Measurements from ENCODE around the gene AGPAT4.
A peak's percentile ranks its signal among the peaks of the same experiment; 100 is the strongest.

Gene AGPAT4

GRCh38 chr6:161138543-161139303, 135.1 kb downstream of the AGPAT4 start:
- no peak overlapping the region for H3K18ac ChIP-seq (ENCODE audit: low read length)
- no peak overlapping the region for H2AK5ac ChIP-seq (ENCODE audit: low read length)
- H3K4me3 ChIP-seq (ENCODE audit: low read length): no peak overlapping the region
- H3K4me1 ChIP-seq (ENCODE audit: control insufficient read depth, low read depth, low read length): no peaks in the 10 kb centered on the region
- H2BK15ac ChIP-seq (replicated peaks; ENCODE audit: low read depth): no peak overlapping the region
- no peak overlapping the region for H2BK120ac ChIP-seq (ENCODE audit: low read depth, low read length)
- no peaks in the 10 kb centered on the region for H3K79me2 ChIP-seq (ENCODE audit: control insufficient read depth, insufficient read depth, low read length)
- no peak overlapping the region for H3K27ac ChIP-seq (ENCODE audit: low read depth, low read length)
- no peak overlapping the region for H4K5ac ChIP-seq (ENCODE audit: low read length)
- H3K23ac ChIP-seq (ENCODE audit: low read length): no peak overlapping the region
- no peak overlapping the region for H3K4me2 ChIP-seq (ENCODE audit: low read length)
- no peak overlapping the region for H3K56ac ChIP-seq (ENCODE audit: low read length)
- no peaks in the 10 kb centered on the region for H3K79me1 ChIP-seq (ENCODE audit: low read length)
- H3K4ac ChIP-seq (ENCODE audit: low read depth, low read length): no peak overlapping the region
- peak; percentile 26 for DNase-seq
- H3K9ac ChIP-seq (ENCODE audit: low read length): no peak overlapping the region
- H3K27me3 ChIP-seq (ENCODE audit: insufficient read depth, low read length, poor library complexity): no peaks in the 10 kb centered on the region
- peaks cover 7% of the 10 kb centered on the region for H3K36me3 ChIP-seq (ENCODE audit: control insufficient read depth, insufficient read depth, low read length)
- no peak overlapping the region for H4K8ac ChIP-seq (ENCODE audit: low read depth, low read length)
- H2BK5ac ChIP-seq (ENCODE audit: low read length): no peak overlapping the region
- no CpG with 5 or more reads among the region's 23 CpGs for WGBS (ENCODE audit: extremely low coverage, insufficient coverage, low lambda C conversion rate)

GRCh38 chr6:161137839-161138542, 135.9 kb downstream of the AGPAT4 start:
- Histone ChIP-seq H3K18ac (ENCODE audit: low read length) (no peak overlapping the region), H3K79me1 (ENCODE audit: low read length) (no peaks in the 10 kb centered on the region), H4K5ac (ENCODE audit: low read length) (no peak overlapping the region), H3K4me3 (ENCODE audit: low read length) (no peak overlapping the region), H3K27me3 (ENCODE audit: insufficient read depth, low read length, poor library complexity) (no peaks in the 10 kb centered on the region), H3K23ac (ENCODE audit: low read length) (no peak overlapping the region), H3K79me2 (ENCODE audit: control insufficient read depth, insufficient read depth, low read length) (no peaks in the 10 kb centered on the region), H3K36me3 (ENCODE audit: control insufficient read depth, insufficient read depth, low read length) (peaks cover 5% of the 10 kb centered on the region), H4K8ac (ENCODE audit: low read depth, low read length) (no peak overlapping the region), H3K9ac (ENCODE audit: low read length) (no peak overlapping the region), H2BK5ac (ENCODE audit: low read length) (no peak overlapping the region), H3K56ac (ENCODE audit: low read length) (no peak overlapping the region), H3K4me1 (ENCODE audit: control insufficient read depth, low read depth, low read length) (no peaks in the 10 kb centered on the region), H2BK120ac (ENCODE audit: low read depth, low read length) (no peak overlapping the region), H2AK5ac (ENCODE audit: low read length) (no peak overlapping the region), H3K4me2 (ENCODE audit: low read length) (no peak overlapping the region), H2BK15ac (replicated peaks; ENCODE audit: low read depth) (no peak overlapping the region), H3K27ac (ENCODE audit: low read depth, low read length) (no peak overlapping the region), H3K4ac (ENCODE audit: low read depth, low read length) (no peak overlapping the region)
- no peak for DNase-seq
- no CpG with 5 or more reads among the region's 12 CpGs for WGBS (ENCODE audit: extremely low coverage, insufficient coverage, low lambda C conversion rate)

GRCh38 chr6:161137320-161137719, 136.5 kb downstream of the AGPAT4 start:
- Histone ChIP-seq H2AK5ac (ENCODE audit: low read length) (no peak overlapping the region), H3K79me1 (ENCODE audit: low read length) (no peaks in the 10 kb centered on the region), H3K27ac (ENCODE audit: low read depth, low read length) (no peak overlapping the region), H3K9ac (ENCODE audit: low read length) (no peak overlapping the region), H3K27me3 (ENCODE audit: insufficient read depth, low read length, poor library complexity) (no peaks in the 10 kb centered on the region), H3K4me2 (ENCODE audit: low read length) (no peak overlapping the region), H3K36me3 (ENCODE audit: control insufficient read depth, insufficient read depth, low read length) (peaks cover 5% of the 10 kb centered on the region), H3K4me3 (ENCODE audit: low read length) (no peak overlapping the region), H3K4me1 (ENCODE audit: control insufficient read depth, low read depth, low read length) (no peaks in the 10 kb centered on the region), H3K23ac (ENCODE audit: low read length) (no peak overlapping the region), H2BK5ac (ENCODE audit: low read length) (no peak overlapping the region), H2BK15ac (replicated peaks; ENCODE audit: low read depth) (no peak overlapping the region), H3K56ac (ENCODE audit: low read length) (no peak overlapping the region), H3K79me2 (ENCODE audit: control insufficient read depth, insufficient read depth, low read length) (no peaks in the 10 kb centered on the region), H2BK120ac (ENCODE audit: low read depth, low read length) (no peak overlapping the region), H4K5ac (ENCODE audit: low read length) (no peak overlapping the region), H4K8ac (ENCODE audit: low read depth, low read length) (no peak overlapping the region), H3K18ac (ENCODE audit: low read length) (no peak overlapping the region), H3K4ac (ENCODE audit: low read depth, low read length) (no peak overlapping the region)
- DNase-seq: no peak
- WGBS (ENCODE audit: extremely low coverage, insufficient coverage, low lambda C conversion rate): no CpG with 5 or more reads among the region's 11 CpGs

GRCh38 chr6:161136655-161137054, 137.2 kb downstream of the AGPAT4 start:
- Histone ChIP-seq H3K9ac (ENCODE audit: low read length) (no peak overlapping the region), H2AK5ac (ENCODE audit: low read length) (no peak overlapping the region), H3K27ac (ENCODE audit: low read depth, low read length) (no peak overlapping the region), H3K4me1 (ENCODE audit: control insufficient read depth, low read depth, low read length) (no peaks in the 10 kb centered on the region), H3K36me3 (ENCODE audit: control insufficient read depth, insufficient read depth, low read length) (peaks cover 5% of the 10 kb centered on the region), H4K8ac (ENCODE audit: low read depth, low read length) (no peak overlapping the region), H3K4ac (ENCODE audit: low read depth, low read length) (no peak overlapping the region), H3K18ac (ENCODE audit: low read length) (no peak overlapping the region), H3K4me2 (ENCODE audit: low read length) (no peak overlapping the region), H2BK15ac (replicated peaks; ENCODE audit: low read depth) (no peak overlapping the region), H2BK5ac (ENCODE audit: low read length) (no peak overlapping the region), H3K23ac (ENCODE audit: low read length) (no peak overlapping the region), H4K5ac (ENCODE audit: low read length) (no peak overlapping the region), H2BK120ac (ENCODE audit: low read depth, low read length) (no peak overlapping the region), H3K4me3 (ENCODE audit: low read length) (no peak overlapping the region), H3K79me1 (ENCODE audit: low read length) (no peaks in the 10 kb centered on the region), H3K56ac (ENCODE audit: low read length) (no peak overlapping the region), H3K27me3 (ENCODE audit: insufficient read depth, low read length, poor library complexity) (no peaks in the 10 kb centered on the region), H3K79me2 (ENCODE audit: control insufficient read depth, insufficient read depth, low read length) (no peaks in the 10 kb centered on the region)
- WGBS (ENCODE audit: extremely low coverage, insufficient coverage, low lambda C conversion rate): no CpG with 5 or more reads among the region's 11 CpGs
- no peak for DNase-seq

- no peak overlapping the region for H3K4ac ChIP-seq (ENCODE audit: low read depth, low read length)
- H3K36me3 ChIP-seq (ENCODE audit: control insufficient read depth, insufficient read depth, low read length): peaks cover 5% of the 10 kb centered on the region
- H3K79me1 ChIP-seq (ENCODE audit: low read length): no peaks in the 10 kb centered on the region
- no peaks in the 10 kb centered on the region for H3K4me1 ChIP-seq (ENCODE audit: control insufficient read depth, low read depth, low read length)
- no CpG with 5 or more reads among the region's 23 CpGs for WGBS (ENCODE audit: extremely low coverage, insufficient coverage, low lambda C conversion rate)
- no peak overlapping the region for H2BK120ac ChIP-seq (ENCODE audit: low read depth, low read length)
- H3K56ac ChIP-seq (ENCODE audit: low read length): no peak overlapping the region
- H2BK5ac ChIP-seq (ENCODE audit: low read length): no peak overlapping the region
- H4K8ac ChIP-seq (ENCODE audit: low read depth, low read length): no peak overlapping the region
- no peak overlapping the region for H2AK5ac ChIP-seq (ENCODE audit: low read length)
- H4K5ac ChIP-seq (ENCODE audit: low read length): no peak overlapping the region
- H3K4me3 ChIP-seq (ENCODE audit: low read length): no peak overlapping the region
- no peaks in the 10 kb centered on the region for H3K27me3 ChIP-seq (ENCODE audit: insufficient read depth, low read length, poor library complexity)
- no peak overlapping the region for H3K23ac ChIP-seq (ENCODE audit: low read length)
- H3K27ac ChIP-seq (ENCODE audit: low read depth, low read length): no peak overlapping the region
- H2BK15ac ChIP-seq (replicated peaks; ENCODE audit: low read depth): no peak overlapping the region
- peak; percentile 33 for DNase-seq
- H3K9ac ChIP-seq (ENCODE audit: low read length): no peak overlapping the region
- H3K18ac ChIP-seq (ENCODE audit: low read length): no peak overlapping the region
- no peak overlapping the region for H3K4me2 ChIP-seq (ENCODE audit: low read length)
- H3K79me2 ChIP-seq (ENCODE audit: control insufficient read depth, insufficient read depth, low read length): no peaks in the 10 kb centered on the region
These were observed 137.9 kb downstream of the AGPAT4 start for GRCh38 chr6:161135695-161136591.

All from mesendoderm (in vitro differentiated cells).